Activated T-helper 17 cell treated with anti-CD3 and anti-CD28 coated beads, Interleukin-2, amount 50 U/mL, for 72 hours (primary cell): ENCODE data around the gene CDH3. TPM values are rescaled to one million over a fixed set of nuclear protein-coding genes. Genes with fewer than 3 reads are reported as not detected.
A peak's percentile ranks its signal among the peaks of the same experiment; 100 is the strongest.

ENCODE experiments used
- ATAC-seq: fragments of 150-1000 bp; cut with Tn5 transposase; replicated peaks from 2 replicates; pipeline ENCODE4 v1.10.0; 2021; ENCODE audit warnings: mild to moderate bottlenecking, moderate library complexity
- H3K27ac Mint-ChIP-seq: one replicate; pipeline ENCODE4 v1.8.0; 2022; ENCODE audit warnings: mixed read lengths
- H3K27me3 Mint-ChIP-seq: one replicate; pipeline ENCODE4 v1.8.0; 2022; ENCODE audit warnings: mixed read lengths
- H3K36me3 Mint-ChIP-seq: one replicate; pipeline ENCODE4 v1.8.0; 2022; ENCODE audit warnings: low read depth, mild to moderate bottlenecking, mixed read lengths
- H3K4me1 Mint-ChIP-seq: one replicate; pipeline ENCODE4 v1.8.0; 2022; ENCODE audit warnings: mixed read lengths
- H3K4me3 Mint-ChIP-seq: one replicate; pipeline ENCODE4 v1.8.0; 2022; ENCODE audit warnings: mild to moderate bottlenecking, mixed read lengths
- H3K9me3 Mint-ChIP-seq: one replicate; pipeline ENCODE4 v1.8.0; 2022; ENCODE audit warnings: mixed read lengths
- total RNA-seq, 2 donors: library from RNA; stranded (reverse); gene quantifications; one replicate each; pipeline ENCODE4 v1.2.3, GENCODE V29; 2022

CDH3 gene
- total RNA-seq, 2 donors from 2014 or later: 0.86 to 0.87 TPM

- Mint-ChIP-seq H3K27ac (no peak overlapping the region), H3K9me3 (no peaks in the 10 kb centered on the region), H3K4me1 (peaks cover 4% of the 10 kb centered on the region), H3K36me3 (no peaks in the 10 kb centered on the region), H3K4me3 (no peak overlapping the region), H3K27me3 (peaks cover 17% of the 10 kb centered on the region)
- no peak for ATAC-seq
Measured at GRCh38 chr16:68732042-68732680, 87.1 kb downstream of the CDH3 start.

GRCh38 chr16:68732741-68733399, 87.8 kb downstream of the CDH3 start:
- H3K27ac Mint-ChIP-seq: no peak overlapping the region
- no peaks in the 10 kb centered on the region for H3K36me3 Mint-ChIP-seq
- peaks cover 4% of the 10 kb centered on the region for H3K4me1 Mint-ChIP-seq
- no peak for ATAC-seq
- H3K9me3 Mint-ChIP-seq: no peaks in the 10 kb centered on the region
- no peak overlapping the region for H3K4me3 Mint-ChIP-seq
- peaks cover 20% of the 10 kb centered on the region for H3K27me3 Mint-ChIP-seq

GRCh38 chr16:68733570-68733969, 88.5 kb downstream of the CDH3 start:
- H3K27me3 Mint-ChIP-seq: peaks cover 24% of the 10 kb centered on the region
- no peak overlapping the region for H3K27ac Mint-ChIP-seq
- no peaks in the 10 kb centered on the region for H3K9me3 Mint-ChIP-seq
- no peak for ATAC-seq
- H3K4me3 Mint-ChIP-seq: no peak overlapping the region
- peaks cover 4% of the 10 kb centered on the region for H3K4me1 Mint-ChIP-seq
- H3K36me3 Mint-ChIP-seq: no peaks in the 10 kb centered on the region

- Mint-ChIP-seq H3K9me3 (no peaks in the 10 kb centered on the region), H3K27me3 (peaks cover 25% of the 10 kb centered on the region), H3K36me3 (no peaks in the 10 kb centered on the region), H3K4me1 (peaks cover 4% of the 10 kb centered on the region), H3K27ac (no peak overlapping the region), H3K4me3 (no peak overlapping the region)
- no peak for ATAC-seq
Measured at GRCh38 chr16:68734782-68735181, 89.7 kb downstream of the CDH3 start.

- Mint-ChIP-seq H3K4me1 (peaks cover 4% of the 10 kb centered on the region), H3K9me3 (no peaks in the 10 kb centered on the region), H3K27me3 (peaks cover 30% of the 10 kb centered on the region), H3K27ac (no peak overlapping the region), H3K36me3 (no peaks in the 10 kb centered on the region), H3K4me3 (peak overlapping the region; percentile 51)
- ATAC-seq: no peak
Measured at GRCh38 chr16:68736561-68736960, 91.5 kb downstream of the CDH3 start.

GRCh38 chr16:68737046-68737729, 92.1 kb downstream of the CDH3 start, which contains the start of gene CDH1:
Gene CDH1, plus strand, starts transcription at chr16:68737292. Its CDS starts 124 bp downstream, at chr16:68737416.
- Mint-ChIP-seq H3K4me3 (peak within 1 kb of the TSS; percentile 51), H3K27ac (no peak within 1 kb of the TSS), H3K36me3 (no peaks in the 10 kb centered on the region), H3K27me3 (peaks cover 30% of the 10 kb centered on the region), H3K4me1 (peaks cover 4% of the 10 kb centered on the region), H3K9me3 (no peaks in the 10 kb centered on the region)
- ATAC-seq: peak; percentile 56

GRCh38 chr16:68737730-68738629, 92.9 kb downstream of the CDH3 start:
- Mint-ChIP-seq H3K27ac (no peak overlapping the region), H3K9me3 (no peaks in the 10 kb centered on the region), H3K36me3 (no peaks in the 10 kb centered on the region), H3K4me3 (peak overlapping the region; percentile 51), H3K27me3 (peaks cover 30% of the 10 kb centered on the region), H3K4me1 (peaks cover 4% of the 10 kb centered on the region)
- no peak for ATAC-seq

GRCh38 chr16:68739964-68740627, 95.0 kb downstream of the CDH3 start:
- Mint-ChIP-seq H3K27ac (no peak overlapping the region), H3K4me1 (peaks cover 8% of the 10 kb centered on the region), H3K27me3 (peaks cover 26% of the 10 kb centered on the region), H3K9me3 (no peaks in the 10 kb centered on the region), H3K4me3 (no peak overlapping the region), H3K36me3 (no peaks in the 10 kb centered on the region)
- no peak for ATAC-seq

GRCh38 chr16:68740628-68741346, 95.7 kb downstream of the CDH3 start:
- Mint-ChIP-seq H3K27me3 (peaks cover 25% of the 10 kb centered on the region), H3K9me3 (no peaks in the 10 kb centered on the region), H3K27ac (no peak overlapping the region), H3K4me3 (no peak overlapping the region), H3K4me1 (peaks cover 8% of the 10 kb centered on the region), H3K36me3 (no peaks in the 10 kb centered on the region)
- ATAC-seq: no peak

GRCh38 chr16:68743664-68744063, 98.6 kb downstream of the CDH3 start:
- Mint-ChIP-seq H3K36me3 (no peaks in the 10 kb centered on the region), H3K4me1 (peaks cover 4% of the 10 kb centered on the region), H3K9me3 (no peaks in the 10 kb centered on the region), H3K27ac (no peak overlapping the region), H3K4me3 (no peak overlapping the region), H3K27me3 (peaks cover 16% of the 10 kb centered on the region)
- ATAC-seq: no peak

GRCh38 chr16:68744744-68745280, 99.7 kb downstream of the CDH3 start:
- H3K4me3 Mint-ChIP-seq: no peak overlapping the region
- H3K27me3 Mint-ChIP-seq: peaks cover 22% of the 10 kb centered on the region
- peaks cover 4% of the 10 kb centered on the region for H3K4me1 Mint-ChIP-seq
- H3K27ac Mint-ChIP-seq: peak overlapping the region; percentile 69
- no peaks in the 10 kb centered on the region for H3K36me3 Mint-ChIP-seq
- H3K9me3 Mint-ChIP-seq: no peaks in the 10 kb centered on the region
- ATAC-seq: no peak

- peaks cover 4% of the 10 kb centered on the region for H3K4me1 Mint-ChIP-seq
- H3K27me3 Mint-ChIP-seq: peaks cover 22% of the 10 kb centered on the region
- no peak for ATAC-seq
- H3K9me3 Mint-ChIP-seq: no peaks in the 10 kb centered on the region
- no peak overlapping the region for H3K27ac Mint-ChIP-seq
- no peak overlapping the region for H3K4me3 Mint-ChIP-seq
- no peaks in the 10 kb centered on the region for H3K36me3 Mint-ChIP-seq
Measured at GRCh38 chr16:68746951-68747350, 101.8 kb downstream of the CDH3 start.

- H3K4me3 Mint-ChIP-seq: no peak overlapping the region
- H3K4me1 Mint-ChIP-seq: peaks cover 6% of the 10 kb centered on the region
- no peak for ATAC-seq
- peaks cover 20% of the 10 kb centered on the region for H3K27me3 Mint-ChIP-seq
- no peaks in the 10 kb centered on the region for H3K9me3 Mint-ChIP-seq
- H3K36me3 Mint-ChIP-seq: no peaks in the 10 kb centered on the region
- peak overlapping the region; percentile 16 for H3K27ac Mint-ChIP-seq
Measured at GRCh38 chr16:68749432-68749831, 104.3 kb downstream of the CDH3 start.
